NCI-H1048 (cell line): ENCODE data around the gene KRTAP4-11.
"Not testable (repeated sequence)": the region's sequence is repeated elsewhere in the genome, so short reads cannot be mapped to it uniquely, and the experiment has no call there.

Experiments used
- DNase-seq: peaks from one replicate; lab custom pipeline; 2025; lab: John Stamatoyannopoulos, UW

The KRTAP4-11 gene

DNA sequence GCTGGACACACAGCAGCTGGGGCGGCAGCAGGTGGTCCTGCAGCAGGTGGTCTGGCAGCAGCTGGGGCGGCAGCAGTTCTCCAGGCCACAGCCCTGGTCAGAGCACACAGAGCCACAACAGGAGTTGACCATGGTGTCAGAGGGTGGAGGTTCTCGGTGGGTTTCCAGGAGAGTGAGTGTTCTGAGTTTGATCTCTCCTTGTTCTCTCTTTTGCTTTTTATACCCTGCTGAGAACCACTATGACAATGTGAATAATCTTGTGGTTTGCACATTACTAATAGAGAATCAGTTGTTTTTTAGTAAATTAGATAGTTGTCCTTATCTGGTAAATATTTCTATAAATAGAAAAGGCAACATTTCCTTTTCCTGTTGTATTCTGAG, 5.8 kb upstream of the KRTAP4-11 start, which contains the start of gene KRTAP4-12:
Gene KRTAP4-12, minus strand, starts transcription at position 192 of the 381 bp plus-strand sequence. Its CDS starts 60 bp downstream, at position 132.
- DNase-seq = not testable (repeated sequence)

- not testable (repeated sequence) for DNase-seq
Measured at GRCh38 chr17:41123292-41123990, 5.3 kb upstream of the KRTAP4-11 start.

DNA sequence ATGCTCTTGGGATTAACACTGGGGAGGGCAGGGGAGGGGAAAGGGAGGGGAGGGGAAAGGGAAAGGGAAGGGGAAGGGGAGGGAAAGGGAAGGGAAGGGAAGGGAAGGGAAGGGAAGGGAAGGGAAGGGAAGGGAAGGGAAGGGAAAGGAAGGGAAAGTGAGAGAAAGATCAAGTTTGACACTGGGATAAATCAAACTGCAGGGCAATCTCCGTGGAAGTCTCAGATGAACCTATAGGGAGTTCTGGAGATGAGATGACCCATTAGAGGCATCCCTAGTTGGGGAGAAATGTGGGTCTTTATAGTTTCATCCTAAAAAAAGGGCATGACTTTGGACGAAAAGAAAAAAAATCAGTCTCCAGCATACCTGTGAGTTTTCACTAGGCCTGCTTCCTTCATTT, 3.6 kb upstream of the KRTAP4-11 start:
- no peak for DNase-seq

DNA sequence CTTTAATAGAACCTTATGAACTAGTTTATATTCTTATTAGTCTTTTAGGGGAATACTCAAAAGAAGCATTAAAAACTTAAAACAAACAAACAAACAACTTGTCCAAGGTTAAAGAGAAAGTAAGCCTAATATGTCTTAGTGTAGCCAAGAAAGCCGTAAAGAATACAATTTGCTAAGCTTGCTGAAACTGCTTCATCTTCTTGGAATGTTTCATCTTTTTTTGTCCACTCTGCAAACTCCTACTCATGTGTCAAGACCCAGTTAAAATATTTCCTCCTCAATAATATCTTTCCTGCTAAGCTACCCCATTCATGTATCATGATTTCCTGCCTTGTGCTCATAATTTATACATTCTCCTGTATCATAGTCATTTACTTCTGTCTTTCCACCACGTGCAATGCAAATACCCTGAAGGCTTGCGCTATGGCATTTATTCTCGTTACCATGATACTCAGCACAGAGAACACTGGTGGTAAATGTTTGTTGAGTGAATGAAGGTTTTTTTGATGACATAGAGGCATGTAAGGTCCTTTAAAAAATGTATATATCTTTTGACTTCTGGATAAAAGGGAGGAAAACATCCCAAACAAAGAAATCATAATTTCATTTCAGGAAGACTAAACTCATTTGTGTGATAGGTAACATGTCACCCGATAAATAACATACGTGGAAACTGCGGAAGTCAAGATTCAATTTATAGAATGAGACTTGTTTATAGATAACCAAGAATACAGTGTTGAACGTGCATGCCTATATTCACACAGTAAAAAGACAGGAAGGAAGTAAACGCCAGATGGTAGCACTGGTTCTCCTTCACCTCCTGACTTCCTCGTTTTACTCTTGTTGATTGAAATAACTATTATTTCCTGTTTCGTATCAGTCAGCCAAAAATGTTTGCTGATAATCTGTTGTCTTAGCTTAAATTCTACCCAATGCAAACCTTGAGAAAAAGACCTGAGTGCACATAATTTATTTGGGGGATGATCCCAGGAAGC, 1.8 kb upstream of the KRTAP4-11 start:
- DNase-seq = not testable (repeated sequence)

GRCh38 chr17:41118721-41119120, 548 bp upstream of the KRTAP4-11 start:
- no peak for DNase-seq

- DNase-seq = peak; percentile 47
Measured at GRCh38 chr17:41116297-41116696, 1.9 kb downstream of the KRTAP4-11 start.

DNA sequence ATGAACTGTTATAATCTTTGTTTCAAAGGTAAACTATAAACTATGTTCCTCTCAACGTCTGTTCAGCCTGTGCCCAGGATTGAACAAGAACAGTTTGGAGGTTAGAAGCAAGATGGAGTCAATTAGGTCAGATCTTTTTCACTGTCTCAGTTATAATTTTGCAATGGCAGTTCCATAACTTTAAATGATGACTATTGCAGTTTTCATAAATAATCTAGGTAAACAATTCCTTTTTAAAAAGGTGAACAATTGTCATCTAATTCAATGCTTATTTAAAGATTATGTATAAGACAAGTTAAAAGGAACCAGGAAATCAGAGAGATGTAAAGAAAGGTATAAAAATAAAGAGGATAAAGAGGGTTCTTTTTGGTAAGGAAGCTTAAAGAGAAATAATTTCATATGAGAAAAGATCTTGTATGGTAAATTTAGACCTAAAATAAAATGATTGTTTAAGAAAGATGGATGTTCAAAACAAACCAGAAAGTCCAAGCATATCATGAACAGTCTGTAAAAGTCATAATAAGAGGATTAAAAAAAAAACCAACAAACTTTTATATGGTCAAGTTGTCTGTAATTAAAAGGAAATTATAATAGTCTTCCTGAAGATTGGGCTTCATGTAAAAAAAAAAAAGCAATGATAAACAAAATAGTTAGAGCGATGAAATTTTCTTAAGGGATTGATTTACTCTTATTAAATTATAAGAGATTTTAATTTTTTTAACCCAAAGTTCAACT, 6.9 kb downstream of the KRTAP4-11 start:
- DNase-seq = no peak

- DNase-seq = not testable (repeated sequence)
Measured at GRCh38 chr17:41108728-41109386, 9.3 kb downstream of the KRTAP4-11 start.

GRCh38 chr17:41107941-41108450, 10.2 kb downstream of the KRTAP4-11 start:
- DNase-seq = no peak

GRCh38 chr17:41105347-41105746, 12.8 kb downstream of the KRTAP4-11 start, which contains the start of gene KRTAP4-9:
KRTAP4-9 (plus strand) TSS chr17:41105389; CDS start chr17:41105389, 0 bp downstream.
- DNase-seq = not testable (repeated sequence)

GRCh38 chr17:41104386-41105038, 13.7 kb downstream of the KRTAP4-11 start:
- DNase-seq = not testable (repeated sequence)

DNA sequence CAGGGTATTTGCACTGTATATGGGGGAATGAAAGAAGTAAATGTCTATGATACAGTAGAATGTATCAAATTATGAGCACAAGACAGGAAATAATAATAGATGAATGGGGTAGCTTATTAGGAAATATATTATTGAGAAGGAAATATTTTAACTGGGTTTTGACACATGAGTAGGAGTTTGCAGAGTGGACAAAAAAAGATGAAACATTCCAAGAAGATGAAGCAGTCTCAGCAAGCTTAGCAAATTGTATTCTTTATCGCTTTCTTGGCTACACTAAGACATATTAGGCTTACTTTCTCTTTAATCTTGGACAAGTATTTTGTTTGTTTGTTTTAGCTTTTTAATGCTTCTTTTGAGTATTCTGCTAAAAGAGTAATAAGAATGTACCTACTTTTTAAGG, 14.3 kb downstream of the KRTAP4-11 start:
- DNase-seq = no peak

DNA sequence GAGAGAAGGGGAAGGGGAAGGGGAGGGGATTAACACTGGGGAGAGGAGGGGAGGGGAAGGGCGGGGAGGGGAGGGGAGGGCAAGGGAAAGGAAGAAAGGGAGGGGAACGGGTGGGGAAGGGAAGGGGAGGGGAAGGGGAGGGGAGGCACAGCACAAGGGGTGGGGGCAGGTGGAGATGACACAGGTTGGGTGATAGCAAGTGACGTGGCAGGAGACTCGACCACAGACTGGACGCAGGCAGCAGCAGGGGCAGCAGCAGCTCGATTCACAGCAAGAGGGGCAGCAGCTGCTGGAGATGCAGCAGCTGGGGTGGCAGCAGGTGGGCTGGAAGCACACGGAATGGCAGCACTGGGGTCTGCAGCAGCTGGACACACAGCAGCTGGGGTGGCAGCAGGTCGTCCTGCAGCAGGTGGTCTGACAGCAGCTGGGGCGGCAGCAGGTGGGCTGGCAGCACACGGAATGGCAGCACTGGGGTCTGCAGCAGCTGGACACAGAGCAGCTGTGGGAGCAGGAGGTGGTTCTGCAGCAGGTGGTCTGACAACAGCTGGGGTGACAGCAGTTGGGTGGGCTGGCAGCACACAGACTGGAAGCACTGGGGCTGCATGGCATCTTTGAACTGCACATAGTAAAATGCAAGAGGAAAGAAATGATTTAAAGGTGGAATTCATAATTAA, 16.4 kb downstream of the KRTAP4-11 start, which contains the start of gene KRTAP4-16:
Gene KRTAP4-16, minus strand, starts transcription at position 624 of the 674 bp plus-strand sequence. Its CDS starts 0 bp downstream, at position 624.
- no peak for DNase-seq

DNA sequence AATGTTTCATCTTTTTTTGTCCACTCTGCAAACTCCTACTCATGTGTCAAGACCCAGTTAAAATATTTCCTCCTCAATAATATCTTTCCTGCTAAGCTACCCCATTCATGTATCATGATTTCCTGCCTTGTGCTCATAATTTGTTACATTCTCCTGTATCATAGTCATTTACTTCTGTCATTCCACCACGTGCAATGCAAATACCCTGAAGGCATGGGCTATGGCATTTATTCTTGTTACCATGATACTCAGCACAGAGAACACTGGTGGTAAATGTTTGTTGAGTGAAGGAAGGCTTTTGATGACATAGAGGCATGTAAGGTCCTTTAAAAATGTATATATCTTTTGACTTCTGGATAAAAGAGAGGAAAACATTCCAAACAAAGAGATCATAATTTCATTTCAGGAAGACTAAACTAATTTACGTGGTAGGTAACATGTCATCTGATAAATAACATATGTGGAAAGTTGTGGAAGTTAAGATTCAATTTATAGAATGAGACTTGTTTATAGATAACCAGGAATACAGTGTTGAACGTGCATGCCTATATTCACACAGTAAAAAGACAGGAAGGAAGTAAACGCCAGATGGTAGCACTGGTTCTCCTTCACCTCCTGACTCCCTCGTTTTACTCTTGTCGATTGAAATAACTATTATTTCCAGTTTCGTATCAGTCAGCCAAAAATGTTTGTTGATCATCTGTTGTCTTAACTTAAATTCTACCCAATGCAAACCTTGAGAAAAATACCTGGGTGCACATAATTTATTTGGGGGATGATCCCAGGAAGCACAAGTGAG, 18.3 kb downstream of the KRTAP4-11 start:
- DNase-seq = not testable (repeated sequence)

DNA sequence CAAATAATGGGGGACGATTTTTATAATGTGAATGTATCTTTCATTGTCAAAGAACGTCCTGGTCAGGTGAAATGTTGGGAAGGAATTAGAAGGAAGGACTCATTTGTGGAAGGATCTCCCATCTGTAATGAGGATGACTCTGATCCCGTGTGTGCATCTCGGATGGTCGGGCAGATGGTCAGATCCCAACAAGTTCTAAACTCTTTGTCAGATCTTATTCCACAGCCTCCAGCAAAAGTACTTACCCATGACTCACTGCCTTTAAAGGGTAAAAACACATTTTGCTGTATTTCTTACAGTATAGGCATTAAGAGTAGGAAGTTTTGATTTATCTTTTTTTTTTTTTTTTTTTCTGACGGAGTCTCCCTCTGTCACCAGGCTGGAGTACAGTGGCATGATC, 19.7 kb downstream of the KRTAP4-11 start:
- DNase-seq = no peak

DNA sequence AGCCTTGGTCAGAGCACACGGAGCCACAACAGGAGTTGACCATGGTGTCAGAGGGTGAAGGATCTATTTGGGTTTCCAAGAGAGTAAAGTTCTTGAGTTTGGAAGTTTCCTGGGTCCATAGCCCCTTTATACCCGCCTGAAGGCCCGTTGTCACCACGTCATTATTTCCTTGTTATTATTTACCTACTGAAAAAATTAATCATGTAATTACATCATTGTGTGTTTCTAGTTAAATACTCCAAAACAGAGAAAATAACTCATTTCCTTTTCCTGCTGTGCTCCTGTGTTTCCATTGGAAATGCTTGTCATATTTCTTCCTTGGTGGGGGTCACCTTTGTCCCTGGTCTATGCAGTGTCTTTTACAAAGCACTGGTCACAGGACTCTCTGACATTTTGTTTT, 20.1 kb downstream of the KRTAP4-11 start, which contains the start of gene KRTAP4-8:
Gene KRTAP4-8, minus strand, starts transcription at position 101 of the 400 bp plus-strand sequence. Its CDS starts 58 bp downstream, at position 43.
- no peak for DNase-seq

DNA sequence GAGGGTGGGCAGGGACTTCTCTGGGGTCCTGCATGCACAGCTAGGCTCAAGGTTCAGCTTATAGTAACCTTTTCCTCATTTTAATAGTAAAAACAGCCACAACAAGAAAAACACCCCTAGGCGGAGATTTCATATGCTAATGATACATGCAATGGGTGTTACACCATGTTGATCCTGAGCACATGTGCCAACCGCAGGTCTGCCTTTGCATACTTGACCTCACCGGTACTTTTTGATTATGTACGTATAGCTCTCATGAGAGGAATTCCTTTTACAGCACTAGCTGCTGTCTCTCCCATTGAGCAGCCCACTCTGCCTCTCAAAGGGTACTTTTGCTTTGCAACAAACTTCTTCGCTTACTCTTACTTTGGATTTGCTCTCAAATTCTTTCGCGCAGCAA, 22.1 kb downstream of the KRTAP4-11 start:
- peak; percentile 53 for DNase-seq

GRCh38 chr17:41088760-41089352, 29.3 kb downstream of the KRTAP4-11 start:
- not testable (repeated sequence) for DNase-seq
